ENCODE results near the gene RBM34.
A peak's percentile ranks its signal among the peaks of the same experiment; 100 is the strongest.
"Not testable (repeated sequence)": the region's sequence is repeated elsewhere in the genome, so short reads cannot be mapped to it uniquely, and the experiment has no call there.

RBM34 gene

DNA sequence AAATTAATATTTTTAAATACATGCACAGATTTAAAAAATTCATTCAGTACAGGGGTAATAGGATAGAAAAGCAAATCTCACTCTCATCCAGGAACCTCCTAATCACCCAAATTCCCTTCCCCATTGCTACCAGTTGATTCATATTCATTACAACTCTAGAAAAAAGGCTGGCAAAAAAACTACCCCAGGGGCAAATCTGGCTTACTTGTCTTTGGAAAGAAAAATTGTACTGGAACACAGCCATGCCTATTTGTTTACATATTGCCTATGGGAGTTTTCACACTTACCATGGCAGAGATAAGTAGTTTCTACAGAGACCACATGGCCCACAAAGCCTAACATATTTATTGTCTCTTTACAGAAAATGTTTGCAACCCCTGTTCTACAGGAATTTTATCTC, 8.9 kb upstream of the RBM34 start:
- H3K36me3 Mint-ChIP-seq (ENCODE audit: low read depth) = peaks cover 71% of the 10 kb centered on the region
- TF ChIP-seq, protein P1, sequence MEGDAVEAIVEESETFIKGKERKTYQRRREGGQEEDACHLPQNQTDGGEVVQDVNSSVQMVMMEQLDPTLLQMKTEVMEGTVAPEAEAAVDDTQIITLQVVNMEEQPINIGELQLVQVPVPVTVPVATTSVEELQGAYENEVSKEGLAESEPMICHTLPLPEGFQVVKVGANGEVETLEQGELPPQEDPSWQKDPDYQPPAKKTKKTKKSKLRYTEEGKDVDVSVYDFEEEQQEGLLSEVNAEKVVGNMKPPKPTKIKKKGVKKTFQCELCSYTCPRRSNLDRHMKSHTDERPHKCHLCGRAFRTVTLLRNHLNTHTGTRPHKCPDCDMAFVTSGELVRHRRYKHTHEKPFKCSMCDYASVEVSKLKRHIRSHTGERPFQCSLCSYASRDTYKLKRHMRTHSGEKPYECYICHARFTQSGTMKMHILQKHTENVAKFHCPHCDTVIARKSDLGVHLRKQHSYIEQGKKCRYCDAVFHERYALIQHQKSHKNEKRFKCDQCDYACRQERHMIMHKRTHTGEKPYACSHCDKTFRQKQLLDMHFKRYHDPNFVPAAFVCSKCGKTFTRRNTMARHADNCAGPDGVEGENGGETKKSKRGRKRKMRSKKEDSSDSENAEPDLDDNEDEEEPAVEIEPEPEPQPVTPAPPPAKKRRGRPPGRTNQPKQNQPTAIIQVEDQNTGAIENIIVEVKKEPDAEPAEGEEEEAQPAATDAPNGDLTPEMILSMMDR (IDR thresholded peaks at IDR 0.05) = no peak
- H3K27me3 Mint-ChIP-seq (ENCODE audit: low read depth, poor library complexity) = peaks cover 3% of the 10 kb centered on the region
- no peaks in the 10 kb centered on the region for H3K9me3 Mint-ChIP-seq
- no peaks in the 10 kb centered on the region for H3K4me1 Mint-ChIP-seq
- no peak overlapping the region for H3K4me3 Mint-ChIP-seq
- H3K27ac Mint-ChIP-seq = no peak overlapping the region
- no peak for DNase-seq

DNA sequence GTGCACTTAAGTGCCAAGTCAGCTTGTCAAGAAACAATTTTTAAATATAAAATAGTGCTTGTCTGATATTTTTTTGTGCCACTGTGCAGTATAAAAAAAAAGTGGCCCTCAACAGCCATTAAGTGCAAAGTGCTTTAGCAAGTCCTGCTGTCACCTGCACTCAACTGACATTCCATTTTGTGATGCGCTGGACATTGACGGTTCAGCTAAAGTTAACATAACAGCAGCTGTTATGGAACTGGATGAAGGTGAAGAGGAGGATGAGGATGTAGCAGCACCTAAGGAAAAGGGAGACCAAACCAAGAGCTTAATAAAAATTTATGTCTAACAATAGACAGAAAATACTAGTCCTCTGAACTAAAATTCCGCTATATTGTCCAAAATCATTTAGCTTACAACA, 7.3 kb upstream of the RBM34 start:
- no peak overlapping the region for H3K4me3 Mint-ChIP-seq
- no peaks in the 10 kb centered on the region for H3K4me1 Mint-ChIP-seq
- H3K36me3 Mint-ChIP-seq (ENCODE audit: low read depth) = peaks cover 65% of the 10 kb centered on the region
- no peaks in the 10 kb centered on the region for H3K9me3 Mint-ChIP-seq
- no peak for DNase-seq
- TF ChIP-seq, protein P1 (IDR thresholded peaks at IDR 0.05) = no peak
- peak overlapping the region; percentile 37 for H3K27ac Mint-ChIP-seq
- H3K27me3 Mint-ChIP-seq (ENCODE audit: low read depth, poor library complexity) = peaks cover 3% of the 10 kb centered on the region

DNA sequence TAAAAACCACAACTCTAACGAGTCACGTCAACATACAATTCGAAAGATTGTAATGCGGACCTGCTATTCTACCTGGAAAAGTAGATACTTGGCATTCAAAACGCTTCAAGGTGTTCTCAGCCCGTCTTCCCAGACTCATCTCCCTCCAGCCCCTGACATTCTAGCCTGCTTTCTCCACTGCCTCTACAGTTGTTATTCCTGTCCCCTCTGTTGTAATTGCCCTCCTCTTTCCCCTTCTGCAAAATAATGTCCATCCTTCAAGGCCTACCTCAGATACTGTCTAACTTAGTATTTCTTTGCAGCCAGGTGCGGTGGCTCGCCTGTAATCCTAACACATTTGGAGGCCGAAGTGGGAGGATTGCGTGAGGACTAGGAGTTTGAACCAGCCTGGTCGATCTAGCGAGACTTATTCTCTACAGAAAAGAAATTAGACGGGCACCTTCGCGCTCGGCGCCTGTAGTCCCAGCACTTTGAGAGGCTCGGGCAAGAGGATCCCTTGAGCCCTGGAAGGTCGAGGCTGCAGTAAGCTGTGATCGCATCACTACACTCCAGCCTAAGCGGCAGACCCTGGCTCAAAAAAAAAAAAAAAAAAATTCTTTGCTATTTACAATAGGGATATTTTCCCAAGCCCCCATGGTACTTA, 756 bp upstream of the RBM34 start:
- Mint-ChIP-seq H3K4me3 (peak overlapping the region; percentile 99), H3K36me3 (ENCODE audit: low read depth) (peaks cover 10% of the 10 kb centered on the region), H3K4me1 (peaks cover 22% of the 10 kb centered on the region), H3K27me3 (ENCODE audit: low read depth, poor library complexity) (no peaks in the 10 kb centered on the region), H3K9me3 (no peaks in the 10 kb centered on the region), H3K27ac (peak overlapping the region; percentile 98)
- TF ChIP-seq, protein P1 (IDR thresholded peaks at IDR 0.05) = no peak
- DNase-seq = no peak

DNA sequence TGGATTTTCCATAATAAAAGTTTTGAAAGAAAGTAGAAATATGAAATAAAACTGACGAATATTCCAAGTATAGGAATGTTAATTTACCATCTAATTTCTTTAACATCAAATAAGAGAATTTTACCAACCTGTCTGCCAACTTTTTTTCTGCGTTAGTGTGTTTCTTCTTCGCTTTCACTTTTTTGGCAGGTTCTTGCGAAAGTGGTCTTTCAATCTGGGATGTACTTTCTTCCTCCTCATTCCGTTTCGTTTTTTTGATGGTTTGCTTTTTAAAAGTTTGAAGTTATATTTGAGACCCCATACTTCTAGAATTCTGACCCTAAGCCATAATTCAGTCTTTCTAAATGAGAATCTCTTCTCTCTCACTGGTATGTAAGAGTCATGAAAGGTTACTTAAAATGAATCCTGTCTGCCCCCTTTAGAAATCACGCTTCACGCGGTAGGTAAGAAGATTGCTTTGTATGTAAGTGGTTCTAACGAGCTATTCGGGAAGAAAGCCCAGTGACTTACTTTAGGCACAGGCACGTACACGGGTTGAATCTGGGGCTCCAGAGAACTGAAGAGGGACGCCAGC, 580 bp downstream of the RBM34 start:
- Mint-ChIP-seq H3K4me3 (peak overlapping the region; percentile 99), H3K9me3 (no peaks in the 10 kb centered on the region), H3K27ac (peak overlapping the region; percentile 98), H3K27me3 (ENCODE audit: low read depth, poor library complexity) (no peaks in the 10 kb centered on the region), H3K36me3 (ENCODE audit: low read depth) (peaks cover 10% of the 10 kb centered on the region), H3K4me1 (peaks cover 22% of the 10 kb centered on the region)
- DNase-seq = no peak
- TF ChIP-seq, protein P1 (IDR thresholded peaks at IDR 0.05) = no peak

DNA sequence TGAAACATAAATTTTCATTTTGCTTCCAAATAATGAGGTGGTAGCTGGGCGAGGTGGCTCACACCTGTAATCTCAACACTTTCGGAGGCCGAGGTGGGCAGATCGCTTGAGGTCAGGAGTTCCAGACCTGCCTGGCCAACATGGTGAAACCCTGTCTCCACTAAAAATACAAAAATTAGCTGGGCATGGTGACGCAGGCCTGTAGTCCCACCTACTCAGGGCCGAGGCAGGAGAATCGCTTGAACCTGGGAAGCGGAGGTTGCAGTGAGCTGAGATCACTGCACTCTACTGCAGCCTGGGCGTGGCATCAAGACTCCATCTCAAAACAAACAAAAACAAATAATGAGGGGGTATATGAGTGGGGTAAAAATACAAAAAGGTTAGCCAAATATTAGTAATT, 1.1 kb downstream of the RBM34 start:
- peaks cover 22% of the 10 kb centered on the region for H3K4me1 Mint-ChIP-seq
- DNase-seq; H3K27me3 Mint-ChIP-seq (ENCODE audit: low read depth, poor library complexity); H3K9me3 Mint-ChIP-seq; H3K27ac Mint-ChIP-seq: not testable (repeated sequence)
- H3K36me3 Mint-ChIP-seq (ENCODE audit: low read depth) = peaks cover 11% of the 10 kb centered on the region
- peak overlapping the region; percentile 99 for H3K4me3 Mint-ChIP-seq

DNA sequence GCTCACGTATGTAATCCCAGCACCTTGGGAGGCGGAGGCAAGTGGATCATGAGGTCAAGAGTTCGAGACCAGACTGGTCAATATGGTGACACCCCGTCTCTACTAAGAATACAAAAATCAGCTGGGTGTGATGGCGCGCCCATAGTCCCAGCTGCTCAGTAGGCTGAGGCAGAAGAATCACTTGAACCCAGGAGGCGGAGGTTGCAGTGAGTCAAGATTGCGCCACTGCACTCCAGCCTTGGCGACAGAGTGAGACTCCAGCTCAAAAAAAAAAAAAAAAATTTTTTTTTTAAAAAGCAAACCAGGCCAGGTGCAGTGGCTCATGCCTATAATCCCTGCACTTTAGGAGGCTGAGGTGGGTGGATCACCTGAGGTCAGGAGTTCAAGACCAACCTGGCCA, 1.8 kb downstream of the RBM34 start:
- not testable (repeated sequence) for H3K27ac Mint-ChIP-seq

DNA sequence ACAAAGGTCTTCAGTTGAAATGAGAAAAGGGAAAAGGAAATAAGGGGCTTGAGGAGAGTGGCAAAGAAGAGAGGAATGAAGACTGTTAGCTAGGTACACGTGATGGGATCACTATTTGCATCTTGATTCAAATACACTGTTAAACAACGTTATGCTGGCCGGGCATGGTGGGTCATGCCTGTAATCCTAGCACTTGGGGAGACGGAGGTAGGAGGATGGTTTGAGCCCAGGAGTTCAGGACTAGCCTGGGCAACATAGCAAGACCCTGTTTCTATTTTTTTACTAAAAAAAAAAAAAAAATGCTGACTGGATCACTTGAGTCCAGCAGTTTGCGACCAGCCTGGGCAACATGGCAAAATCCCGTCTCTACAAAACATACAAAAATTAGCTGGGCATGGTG, 2.4 kb downstream of the RBM34 start:
- no peaks in the 10 kb centered on the region for H3K9me3 Mint-ChIP-seq
- no peak overlapping the region for H3K4me3 Mint-ChIP-seq
- peaks cover 22% of the 10 kb centered on the region for H3K4me1 Mint-ChIP-seq
- TF ChIP-seq, protein P1 (IDR thresholded peaks at IDR 0.05) = no peak
- peaks cover 17% of the 10 kb centered on the region for H3K36me3 Mint-ChIP-seq (ENCODE audit: low read depth)
- H3K27me3 Mint-ChIP-seq (ENCODE audit: low read depth, poor library complexity) = no peaks in the 10 kb centered on the region
- DNase-seq = no peak
- H3K27ac Mint-ChIP-seq = no peak overlapping the region

More for the DNA sequence above, 1.8 kb downstream of the RBM34 start:
- H3K36me3 Mint-ChIP-seq (ENCODE audit: low read depth) = peaks cover 14% of the 10 kb centered on the region
- peaks cover 22% of the 10 kb centered on the region for H3K4me1 Mint-ChIP-seq
- peak overlapping the region; percentile 99 for H3K4me3 Mint-ChIP-seq
- H3K27me3 Mint-ChIP-seq (ENCODE audit: low read depth, poor library complexity); DNase-seq; H3K9me3 Mint-ChIP-seq: not testable (repeated sequence)
